ENCODE measurements around the gene DNAH3. TPM values are rescaled to one million over a fixed set of nuclear protein-coding genes. Genes with fewer than 3 reads are reported as not detected.

The DNAH3 gene
- total and polyA plus RNA-seq, 2 of the 13 experiments (the other 11 are each of a cell fraction or from before 2014, with no cell fraction given), result 0.07 to 0.08 TPM

DNA sequence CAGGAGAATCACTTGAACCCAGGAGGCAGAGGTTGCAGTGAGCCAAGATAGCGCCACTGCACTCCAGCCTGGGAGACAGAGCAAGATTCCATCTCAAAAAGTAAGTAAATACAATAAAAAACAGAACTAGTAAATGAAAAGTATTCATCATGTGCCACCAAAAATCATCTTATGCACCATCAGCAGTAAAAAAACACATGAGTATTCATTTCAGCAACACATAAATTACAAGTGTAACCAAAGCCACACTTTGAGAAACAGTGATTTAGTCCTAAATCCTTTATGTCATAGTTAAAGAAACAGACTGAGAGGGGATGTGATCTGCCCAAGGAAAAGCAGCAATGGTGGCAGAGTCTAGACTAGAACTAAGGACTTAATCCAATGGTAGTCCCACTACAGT is 263.4 kb downstream of the DNAH3 start:
- no peak for DNase-seq (ENCODE audit: low spot score)
- Histone ChIP-seq H3K79me2 (ENCODE audit: insufficient read depth, low read length) (peaks cover 81% of the 10 kb centered on the region), H3K27ac (ENCODE audit: extremely low read length, insufficient read depth, low read length) (no peak overlapping the region), H3K9ac (ENCODE audit: insufficient read depth, low read depth, low read length) (no peak overlapping the region), H3K4me2 (ENCODE audit: low read depth, low read length) (no peak overlapping the region), H4K20me1 (ENCODE audit: insufficient read depth, low read length) (no peaks in the 10 kb centered on the region), H3K4me3 (replicated peaks in 1 of 3; ENCODE audit: insufficient read depth in 1 of 3, low read depth in 2 of 3, low read length in 3 of 3) (no peak overlapping the region), H3K36me3 (replicated peaks in 1 of 2; ENCODE audit: control insufficient read depth in 1 of 2, insufficient read depth in 2 of 2, low read length in 2 of 2) (peaks cover 4 to 14% of the 10 kb centered on the region in 2 experiments; a peak in 4 of 5 replicates), H2AFZ (ENCODE audit: low read length) (no peak overlapping the region), H3K4me1 (ENCODE audit: insufficient read depth, low read length) (peaks cover 72% of the 10 kb centered on the region), H3K9me3 (ENCODE audit: low read length) (no peaks in the 10 kb centered on the region), H3K27me3 (ENCODE audit: control insufficient read depth in 1 of 2, insufficient read depth in 2 of 2, low read length in 2 of 2) (no peaks in the 10 kb centered on the region)
- CTCF ChIA-PET (ENCODE audit: low intra/inter-chr PET ratio, low total read pairs), result no interaction called here
- TF ChIP-seq AKAP8 (CRISPR knock-in tag; IDR thresholded peaks at IDR 0.05), result no peak
- TF ChIP-seq MAFF (IDR thresholded peaks at IDR 0.05; ENCODE audit: low read depth, low read length), result peak; percentile 53
- TF ChIP-seq MAFK (conservative IDR thresholded peaks at IDR 0.05 in 1 of 2, IDR thresholded peaks at IDR 0.05 in 1 of 2; ENCODE audit: low read length in 2 of 2), result peak; percentile 40 to 57; a peak in 3 of 4 replicates
- intact Hi-C loops (cut with micrococcal nuclease; ENCODE audit: unreplicated experiment), result no loop called here
- in situ Hi-C loops (cut with HindIII; ENCODE audit: extremely low pct_ligation_motif_present, low pct_unique_long_range_greater_than_20kb), result no loop called here
- WGBS (ENCODE audit: low lambda C conversion rate), result 93% methylated on average over 1 of the region's 1 CpG
- no peak for FAIRE-seq
- no peak for ATAC-seq
- POLR2A ChIA-PET, result interaction anchor here (1.9 kb wide), 1 partner anchor 13 kb away, joined by 6 read pairs; the partner anchor contains the start of genes DCUN1D3 and LYRM1
- no TSS peak for BruUV-seq (replicated peaks)

DNA sequence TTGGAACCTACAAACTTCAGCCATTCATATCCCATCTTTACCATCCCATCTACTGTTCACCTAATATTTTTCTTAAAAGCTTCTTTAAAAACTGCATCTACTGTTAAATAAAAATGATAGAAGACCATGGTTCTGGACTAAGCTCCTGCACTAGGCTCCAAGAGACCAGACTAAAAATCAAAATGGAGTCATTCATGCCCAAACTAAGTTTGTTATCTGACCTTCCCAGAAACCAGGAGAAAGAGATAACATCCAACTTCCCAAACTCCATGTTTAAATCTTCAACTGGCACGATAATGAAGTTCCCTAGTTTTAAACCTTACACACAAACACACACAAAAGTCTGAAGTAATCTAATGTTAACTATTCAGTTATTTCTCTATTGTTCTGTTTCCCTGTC is 264.3 kb downstream of the DNAH3 start:
- Histone ChIP-seq H3K4me1 (ENCODE audit: insufficient read depth, low read length) (peaks cover 72% of the 10 kb centered on the region), H3K36me3 (replicated peaks in 1 of 2; ENCODE audit: control insufficient read depth in 1 of 2, insufficient read depth in 2 of 2, low read length in 2 of 2) (peaks cover 2 to 6% of the 10 kb centered on the region in 2 experiments; a peak in 3 of 5 replicates), H3K9ac (ENCODE audit: insufficient read depth, low read depth, low read length) (no peak overlapping the region), H3K9me3 (ENCODE audit: low read length) (no peaks in the 10 kb centered on the region), H3K27me3 (ENCODE audit: control insufficient read depth in 1 of 2, insufficient read depth in 2 of 2, low read length in 2 of 2) (no peaks in the 10 kb centered on the region), H2AFZ (ENCODE audit: low read length) (no peak overlapping the region), H3K79me2 (ENCODE audit: insufficient read depth, low read length) (peaks cover 80% of the 10 kb centered on the region), H3K4me2 (ENCODE audit: low read depth, low read length) (no peak overlapping the region), H4K20me1 (ENCODE audit: insufficient read depth, low read length) (0 out of 2 replicates have a peak, but pooled peaks cover 3% of the 10 kb centered on the region), H3K4me3 (replicated peaks in 1 of 3; ENCODE audit: insufficient read depth in 1 of 3, low read depth in 2 of 3, low read length in 3 of 3) (no peak overlapping the region), H3K27ac (ENCODE audit: extremely low read length, insufficient read depth, low read length) (no peak overlapping the region)
- no TSS peak for BruUV-seq (replicated peaks)
- DNase-seq (ENCODE audit: low spot score), result no peak
- CTCF ChIA-PET (ENCODE audit: low intra/inter-chr PET ratio, low total read pairs), result no interaction called here
- intact Hi-C loops (cut with micrococcal nuclease; ENCODE audit: unreplicated experiment), result no loop called here
- no peak for ATAC-seq
- in situ Hi-C loops (cut with HindIII; ENCODE audit: extremely low pct_ligation_motif_present, low pct_unique_long_range_greater_than_20kb), result no loop called here
- 21% methylated on average over 1 of the region's 1 CpG for WGBS (ENCODE audit: low lambda C conversion rate)
- no peak for TF ChIP-seq ZNF431 (CRISPR knock-in tag; IDR thresholded peaks at IDR 0.05; ENCODE audit: borderline replicate concordance, low read depth)
- TF ChIP-seq CREB1 (IDR thresholded peaks at IDR 0.05), result no peak
- 0 out of 2 replicates have a peak, but pooled peaks have one; percentile 26 for TF ChIP-seq CREB1 (CRISPR knock-in tag; IDR thresholded peaks at IDR 0.05)
- POLR2A ChIA-PET, result no interaction called here
- FAIRE-seq, result no peak

All from HepG2 (cell line).